CD14-positive monocyte (primary cell): ENCODE results near the gene C3orf70. TPM values are rescaled to one million over a fixed set of nuclear protein-coding genes. Genes with fewer than 3 reads are reported as not detected.

ENCODE experiments used
- DNase-seq, 3 donors: peaks; one replicate each; pipeline ENCODE4 v3.0.0-alpha.2; 2011 to 2022
- H2AFZ ChIP-seq: 2 replicates; pipeline ENCODE4 v1.6.0; 2012; ENCODE audit warnings: mild to moderate bottlenecking, low read depth, low read length, inconsistent platforms; ENCODE audit not compliant: insufficient read depth, poor library complexity, severe bottlenecking
- H3K27ac ChIP-seq, 2 donors: 1 replicate in 1 of 2; 2 replicates in 1 of 2; pipeline ENCODE4 v1.5.1; 2012 to 2013; ENCODE audit warnings: low read length in 2 of 2, control low read depth in 1 of 2, inconsistent platforms in 1 of 2, low read depth in 1 of 2, mild to moderate bottlenecking in 1 of 2
- H3K27me3 ChIP-seq, 2 donors: one replicate each; pipeline versions ENCODE4 v1.6.0 to v1.6.1; 2011 to 2013; ENCODE audit warnings: low read length in 2 of 2; ENCODE audit not compliant: control insufficient read depth in 2 of 2, insufficient read depth in 2 of 2
- H3K36me3 ChIP-seq, 2 donors: replicated peaks in 1 of 2; 1 replicate in 1 of 2; 2 replicates in 1 of 2; pipeline versions ENCODE4 v1.5.1 to v1.6.1; 2012 to 2013; ENCODE audit warnings: low read length in 2 of 2, control low read depth in 1 of 2, inconsistent platforms in 1 of 2, mild to moderate bottlenecking in 1 of 2; ENCODE audit not compliant: insufficient read depth in 2 of 2, control insufficient read depth in 1 of 2
- H3K4me1 ChIP-seq, 2 donors: 1 replicate in 1 of 2; 2 replicates in 1 of 2; pipeline versions ENCODE4 v1.5.1 to v1.6.1; 2012 to 2013; ENCODE audit warnings: low read length in 2 of 2, control low read depth in 1 of 2, inconsistent platforms in 1 of 2, mild to moderate bottlenecking in 1 of 2, moderate library complexity in 1 of 2; ENCODE audit not compliant: insufficient read depth in 2 of 2, control insufficient read depth in 1 of 2
- H3K4me2 ChIP-seq: replicated peaks from 2 replicates; pipeline ENCODE3; 2012; ENCODE audit warnings: low read length, moderate library complexity, mild to moderate bottlenecking; ENCODE audit not compliant: poor library complexity, severe bottlenecking; ENCODE audit errors: extremely low read depth
- H3K4me3 ChIP-seq, 3 experiments: fragments of 200-600 bp in 1 of 3; sonication (generic) in 1 of 3; replicated peaks in 1 of 3; 1 replicate in 2 of 3; 2 replicates in 1 of 3; pipeline ENCODE4 v1.5.1; 2011 to 2013; ENCODE audit warnings: low read length in 3 of 3, mild to moderate bottlenecking in 3 of 3, control low read depth in 2 of 3, low read depth in 2 of 3, inconsistent platforms in 1 of 3, moderate library complexity in 1 of 3
- H3K79me2 ChIP-seq: 2 replicates; pipeline ENCODE4 v1.6.0; 2012; ENCODE audit warnings: mild to moderate bottlenecking, control low read depth, inconsistent platforms, low read length, moderate library complexity; ENCODE audit not compliant: insufficient read depth
- H3K9ac ChIP-seq: 2 replicates; pipeline ENCODE4 v1.6.0; 2017; ENCODE audit warnings: low read length, mild to moderate bottlenecking; ENCODE audit not compliant: insufficient read depth, poor library complexity, severe bottlenecking
- H3K9me3 ChIP-seq, 2 donors: replicated peaks in 1 of 2; 1 replicate in 1 of 2; 2 replicates in 1 of 2; pipeline versions ENCODE4 v1.5.1 to v1.6.1; 2012 to 2013; ENCODE audit warnings: low read length in 2 of 2, control low read depth in 1 of 2; ENCODE audit not compliant: control insufficient read depth in 1 of 2, insufficient read depth in 1 of 2
- H4K20me1 ChIP-seq: 2 replicates; pipeline ENCODE4 v1.6.0; 2012; ENCODE audit warnings: mild to moderate bottlenecking, low read length, control low read depth, moderate library complexity; ENCODE audit not compliant: insufficient read depth
- H3K27ac Mint-ChIP-seq, 7 donors: one replicate each; pipeline ENCODE4 v1.8.0; 2020; ENCODE audit warnings: mild to moderate bottlenecking in 7 of 7, mixed read lengths in 7 of 7, moderate library complexity in 6 of 7, inconsistent platforms in 2 of 7
- H3K27me3 Mint-ChIP-seq, 3 donors: one replicate each; pipeline ENCODE4 v1.8.0; 2021 to 2022; ENCODE audit warnings: low read depth in 3 of 3, mild to moderate bottlenecking in 3 of 3, mixed read lengths in 3 of 3, moderate library complexity in 3 of 3, inconsistent platforms in 1 of 3
- H3K36me3 Mint-ChIP-seq, 2 donors: one replicate each; pipeline ENCODE4 v1.8.0; 2020; ENCODE audit warnings: mixed read lengths in 2 of 2, inconsistent platforms in 1 of 2, mild to moderate bottlenecking in 1 of 2
- H3K4me1 Mint-ChIP-seq: one replicate; pipeline ENCODE4 v1.8.0; 2020; ENCODE audit warnings: mild to moderate bottlenecking, mixed read lengths
- H3K4me3 Mint-ChIP-seq, 2 donors: one replicate each; pipeline ENCODE4 v1.8.0; 2020; ENCODE audit warnings: mild to moderate bottlenecking in 2 of 2, mixed read lengths in 2 of 2, moderate library complexity in 1 of 2
- H3K9me3 Mint-ChIP-seq, 7 donors: one replicate each; pipeline ENCODE4 v1.8.0; 2020 to 2022; ENCODE audit warnings: mixed read lengths in 7 of 7, mild to moderate bottlenecking in 6 of 7, moderate library complexity in 6 of 7, inconsistent platforms in 2 of 7
- CTCF ChIP-seq: fragments of 200-600 bp; IDR thresholded peaks from one replicate; pipeline ENCODE4 v1.8.0; 2022; ENCODE audit warnings: antibody characterized with exemption, mild to moderate bottlenecking
- WGBS: methylation state at CpG from one replicate; pipeline ENCODE4 v1.1.5; 2013; ENCODE audit warnings: missing lambda C conversion rate; ENCODE audit not compliant: insufficient coverage; 5-methylcytosine and 5-hydroxymethylcytosine counted together
- intact Hi-C, 2 donors: fragments of 100-400 bp; cut with micrococcal nuclease; formaldehyde crosslinking; loops; one replicate each; pipeline versions ENCODE4 v1.15.0 to v1.15.1; 2023
- polyA plus RNA-seq, 3 donors: library from polyadenylated mRNA; depleted of rRNA in 1 of 3; unstranded in 2 of 3; stranded (reverse) in 1 of 3; fragments of 300-500 nt in 2 of 3; fragments of >200 nt in 1 of 3; fragmentation: Illumina TruSeq in 2 of 3; gene quantifications; 1 replicate in 2 of 3; 2 replicates in 1 of 3; pipeline ENCODE4 v1.2.3, GENCODE V29; 2012 to 2021

The C3orf70 gene
- polyA plus RNA-seq, 3 donors, result 0.01 to 0.08 TPM; not detected in 1

GRCh38 chr3:185051801-185052200, 101.1 kb downstream of the C3orf70 start:
- 100% methylated on average over 3 of the region's 8 CpGs for WGBS
- H3K4me1 Mint-ChIP-seq, result no peaks in the 10 kb centered on the region

GRCh38 chr3:185049710-185050109, 103.2 kb downstream of the C3orf70 start:
- Histone ChIP-seq H3K36me3 (peaks cover 63 to 87% of the 10 kb centered on the region in 2 donors), H3K4me1 (peaks cover 0 to 3% of the 10 kb centered on the region in 2 donors), H3K27ac (no peak overlapping the region), H3K4me2 (no peak overlapping the region), H3K27me3 (no peaks in the 10 kb centered on the region), H2AFZ (no peak overlapping the region), H3K79me2 (no peaks in the 10 kb centered on the region), H4K20me1 (no peaks in the 10 kb centered on the region), H3K4me3 (no peak overlapping the region), H3K9me3 (no peaks in the 10 kb centered on the region), H3K9ac (no peak overlapping the region)
- Mint-ChIP-seq H3K4me3 (no peak overlapping the region), H3K4me1 (peaks cover 15% of the 10 kb centered on the region), H3K27ac (peak overlapping the region in 1 of 7 donors; percentile 62), H3K27me3 (no peaks in the 10 kb centered on the region), H3K9me3 (peaks cover 0 to 5% (median 0%) of the 10 kb centered on the region in 7 donors), H3K36me3 (peaks cover 76 to 77% of the 10 kb centered on the region in 2 donors)
- 100% methylated on average over 1 of the region's 4 CpGs for WGBS
- intact Hi-C loops, result no loop called here
- no peak for DNase-seq
- no peak for TF ChIP-seq CTCF

More at GRCh38 chr3:185051801-185052200, 101.1 kb downstream of the C3orf70 start:
- no peak for TF ChIP-seq CTCF
- no peak overlapping the region for H3K4me3 ChIP-seq
- Mint-ChIP-seq H3K36me3 (peaks cover 84 to 90% of the 10 kb centered on the region in 2 donors), H3K9me3 (peaks cover 0 to 18% (median 6%) of the 10 kb centered on the region in 7 donors), H3K4me3 (no peak overlapping the region), H3K27me3 (no peaks in the 10 kb centered on the region), H3K27ac (no peak overlapping the region)
- H3K27ac ChIP-seq, result no peak overlapping the region
- H3K27me3 ChIP-seq, result no peaks in the 10 kb centered on the region
- H3K4me1 ChIP-seq, result no peaks in the 10 kb centered on the region
- no peaks in the 10 kb centered on the region for H3K79me2 ChIP-seq
- no peak overlapping the region for H3K4me2 ChIP-seq
- DNase-seq, result no peak
- intact Hi-C loops, result no loop called here
- H3K36me3 ChIP-seq, result peaks cover 63 to 86% of the 10 kb centered on the region in 2 donors
- no peak overlapping the region for H3K9ac ChIP-seq
- H3K9me3 ChIP-seq, result peaks cover 0 to 7% of the 10 kb centered on the region in 2 donors
- H2AFZ ChIP-seq, result no peak overlapping the region
- H4K20me1 ChIP-seq, result no peaks in the 10 kb centered on the region
